ENCODE results near the gene RPS4Y1. TPM values are rescaled to one million over a fixed set of nuclear protein-coding genes. Genes with fewer than 3 reads are reported as not detected.

The RPS4Y1 gene
- total RNA-seq, 2 donors from 2014 or later, result 249 to 332 TPM

DNA sequence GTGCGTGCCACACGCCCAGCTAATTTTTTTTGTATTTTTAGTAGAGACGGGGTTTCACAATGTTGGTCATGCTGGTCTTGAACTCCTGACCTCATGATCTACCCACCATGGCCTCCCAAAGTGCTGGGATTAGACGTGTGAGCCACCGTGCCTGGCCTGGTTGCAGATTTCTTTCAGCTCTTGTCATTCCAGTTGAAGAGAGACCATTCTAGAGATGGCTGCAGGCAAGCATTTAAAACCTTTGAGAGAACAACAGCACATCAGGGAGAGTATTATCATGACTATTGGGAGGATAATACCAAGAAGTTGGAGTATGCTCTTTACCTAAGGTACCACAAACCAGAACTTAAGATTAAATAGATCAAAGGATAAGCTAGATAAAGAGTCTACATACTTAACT, 12.9 kb upstream of the RPS4Y1 start:
- 80% methylated on average over 5 of the region's 5 CpGs for WGBS
- TF ChIP-seq POLR2A (IDR thresholded peaks at IDR 0.05) (no peak), POLR2AphosphoS5 (IDR thresholded peaks at IDR 0.05) (no peak)
- TF ChIP-seq, protein P1, sequence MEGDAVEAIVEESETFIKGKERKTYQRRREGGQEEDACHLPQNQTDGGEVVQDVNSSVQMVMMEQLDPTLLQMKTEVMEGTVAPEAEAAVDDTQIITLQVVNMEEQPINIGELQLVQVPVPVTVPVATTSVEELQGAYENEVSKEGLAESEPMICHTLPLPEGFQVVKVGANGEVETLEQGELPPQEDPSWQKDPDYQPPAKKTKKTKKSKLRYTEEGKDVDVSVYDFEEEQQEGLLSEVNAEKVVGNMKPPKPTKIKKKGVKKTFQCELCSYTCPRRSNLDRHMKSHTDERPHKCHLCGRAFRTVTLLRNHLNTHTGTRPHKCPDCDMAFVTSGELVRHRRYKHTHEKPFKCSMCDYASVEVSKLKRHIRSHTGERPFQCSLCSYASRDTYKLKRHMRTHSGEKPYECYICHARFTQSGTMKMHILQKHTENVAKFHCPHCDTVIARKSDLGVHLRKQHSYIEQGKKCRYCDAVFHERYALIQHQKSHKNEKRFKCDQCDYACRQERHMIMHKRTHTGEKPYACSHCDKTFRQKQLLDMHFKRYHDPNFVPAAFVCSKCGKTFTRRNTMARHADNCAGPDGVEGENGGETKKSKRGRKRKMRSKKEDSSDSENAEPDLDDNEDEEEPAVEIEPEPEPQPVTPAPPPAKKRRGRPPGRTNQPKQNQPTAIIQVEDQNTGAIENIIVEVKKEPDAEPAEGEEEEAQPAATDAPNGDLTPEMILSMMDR (IDR thresholded peaks at IDR 0.05), result no peak
- intact Hi-C loops (cut with DNase I), result no loop called here

DNA sequence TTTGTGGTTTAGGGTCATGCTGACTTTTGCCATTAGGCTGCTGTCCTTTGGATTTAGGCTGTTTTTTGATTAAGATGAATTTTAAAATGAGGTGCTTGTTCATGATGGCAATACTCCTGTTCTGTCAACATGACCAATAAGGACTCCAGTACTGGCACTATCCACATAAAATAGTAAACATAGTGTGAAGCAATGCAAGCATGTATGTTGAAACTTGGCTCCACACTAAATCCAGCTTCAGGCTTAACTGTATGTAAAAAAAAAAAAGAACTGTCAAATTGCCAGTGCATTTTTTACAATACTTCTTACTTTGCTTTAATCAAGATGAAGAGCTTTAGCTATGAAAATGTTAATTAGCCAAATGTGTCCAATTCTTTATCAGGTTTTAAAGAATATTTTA, 6.2 kb upstream of the RPS4Y1 start:
- H3K4me1 ChIP-seq (replicated peaks), result no peaks in the 10 kb centered on the region
- intact Hi-C loops (cut with DNase I), result no loop called here
- TF ChIP-seq, protein P1 (IDR thresholded peaks at IDR 0.05), result no peak
- no peak for TF ChIP-seq POLR2A (IDR thresholded peaks at IDR 0.05)
- no peaks in the 10 kb centered on the region for H3K9me3 ChIP-seq
- no peaks in the 10 kb centered on the region for H3K27me3 ChIP-seq (replicated peaks; ENCODE audit: insufficient read depth)
- no peak overlapping the region for H3K4me3 ChIP-seq
- no peak overlapping the region for H3K27ac ChIP-seq
- no peak for DNase-seq (ENCODE audit: low spot score)
- no peaks in the 10 kb centered on the region for H3K36me3 ChIP-seq

More for the DNA sequence above, 12.9 kb upstream of the RPS4Y1 start:
- no peaks in the 10 kb centered on the region for H3K4me1 ChIP-seq (replicated peaks)
- no peaks in the 10 kb centered on the region for H3K9me3 ChIP-seq
- no peak overlapping the region for H3K27ac ChIP-seq
- no peak overlapping the region for H3K4me3 ChIP-seq
- H3K27me3 ChIP-seq (replicated peaks; ENCODE audit: insufficient read depth), result no peaks in the 10 kb centered on the region
- DNase-seq (ENCODE audit: low spot score), result no peak
- H3K36me3 ChIP-seq, result no peaks in the 10 kb centered on the region

DNA sequence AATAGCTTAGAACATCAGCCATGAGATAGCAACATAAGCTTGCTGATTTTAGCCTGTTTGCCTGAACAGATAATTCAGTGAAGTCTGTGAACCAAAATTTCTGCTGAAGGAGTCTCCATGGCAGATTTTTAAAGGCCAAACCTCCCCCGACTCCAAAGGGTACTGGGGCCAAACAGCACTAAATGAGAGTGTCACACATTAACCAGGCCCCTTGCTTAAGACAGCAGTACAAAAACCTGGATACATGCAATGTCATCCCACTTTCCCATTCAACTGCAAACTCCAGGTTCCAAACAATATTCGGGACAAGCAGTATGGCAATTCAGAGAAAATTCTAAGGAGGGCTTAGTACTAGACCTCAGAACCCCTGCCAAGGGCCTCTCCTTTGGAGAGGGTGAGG, 4.3 kb upstream of the RPS4Y1 start:
- no peaks in the 10 kb centered on the region for H3K36me3 ChIP-seq
- no peaks in the 10 kb centered on the region for H3K9me3 ChIP-seq
- no peak for TF ChIP-seq POLR2A (IDR thresholded peaks at IDR 0.05)
- TF ChIP-seq POLR2AphosphoS5 (IDR thresholded peaks at IDR 0.05), result no peak
- TF ChIP-seq, protein P1 (IDR thresholded peaks at IDR 0.05), result no peak
- WGBS, result 40% methylated on average over 1 of the region's 2 CpGs
- H3K4me3 ChIP-seq, result no peak overlapping the region
- no peaks in the 10 kb centered on the region for H3K27me3 ChIP-seq (replicated peaks; ENCODE audit: insufficient read depth)
- no peak for DNase-seq (ENCODE audit: low spot score)
- H3K27ac ChIP-seq, result no peak overlapping the region
- H3K4me1 ChIP-seq (replicated peaks), result no peaks in the 10 kb centered on the region
- intact Hi-C loops (cut with DNase I), result no loop called here

DNA sequence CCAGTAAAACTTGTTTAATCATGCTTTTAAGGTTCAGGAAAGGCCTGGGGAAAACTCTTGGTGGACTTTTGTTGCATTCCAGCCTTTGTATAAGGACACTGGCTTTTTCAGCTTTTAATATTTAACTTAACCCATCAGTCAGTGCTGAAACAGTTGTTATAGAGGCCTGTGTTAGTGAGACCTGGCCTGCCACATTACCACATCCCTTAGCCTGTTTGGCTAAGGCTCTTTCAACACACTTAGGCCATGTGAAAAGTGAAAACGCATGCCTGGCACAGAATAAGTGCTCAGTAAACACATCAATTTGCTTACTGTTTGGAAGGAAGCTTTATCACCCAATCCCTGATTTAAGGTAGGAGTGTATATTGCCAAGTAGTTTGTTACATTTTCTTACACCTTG, 3.5 kb upstream of the RPS4Y1 start:
- no peaks in the 10 kb centered on the region for H3K9me3 ChIP-seq
- DNase-seq (ENCODE audit: low spot score), result no peak
- intact Hi-C loops (cut with DNase I), result no loop called here
- no peak overlapping the region for H3K27ac ChIP-seq
- H3K4me1 ChIP-seq (replicated peaks), result no peaks in the 10 kb centered on the region
- H3K4me3 ChIP-seq, result no peak overlapping the region
- TF ChIP-seq POLR2A (IDR thresholded peaks at IDR 0.05) (no peak), POLR2AphosphoS5 (IDR thresholded peaks at IDR 0.05) (no peak)
- TF ChIP-seq, protein P1 (IDR thresholded peaks at IDR 0.05), result no peak
- 46% methylated on average over 1 of the region's 1 CpG for WGBS
- no peaks in the 10 kb centered on the region for H3K36me3 ChIP-seq
- H3K27me3 ChIP-seq (replicated peaks; ENCODE audit: insufficient read depth), result no peaks in the 10 kb centered on the region

DNA sequence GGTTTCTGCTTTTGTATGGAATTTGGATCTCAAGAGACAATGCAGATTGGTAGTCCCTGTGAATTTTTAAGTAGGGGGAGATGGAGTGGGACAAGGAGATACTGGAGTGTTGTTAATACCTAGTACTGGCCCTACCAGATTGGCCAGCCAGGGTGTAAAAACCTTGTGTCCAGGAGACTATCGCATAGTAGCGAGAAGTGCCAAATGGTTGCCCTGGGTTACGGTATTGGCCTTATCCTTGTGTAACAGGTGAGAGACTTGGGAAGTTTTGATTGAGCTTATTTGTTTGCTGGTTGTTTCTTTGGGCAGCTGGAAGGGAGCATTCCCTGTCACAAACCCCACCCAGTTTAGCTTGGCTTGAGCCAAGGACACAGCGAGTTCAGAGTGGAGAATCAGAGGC, 5.4 kb downstream of the RPS4Y1 start:
- no peaks in the 10 kb centered on the region for H3K36me3 ChIP-seq

More for the DNA sequence above, 5.4 kb downstream of the RPS4Y1 start:
- WGBS, result 81% methylated on average over 4 of the region's 4 CpGs
- TF ChIP-seq, protein P1 (IDR thresholded peaks at IDR 0.05), result no peak
- intact Hi-C loops (cut with DNase I), result loop anchor here (10.0 kb wide), 1 partner anchor 88 kb away; the partner anchor contains the start of gene ZFY
- no peaks in the 10 kb centered on the region for H3K27me3 ChIP-seq (replicated peaks; ENCODE audit: insufficient read depth)
- no peak for DNase-seq (ENCODE audit: low spot score)
- no peak overlapping the region for H3K27ac ChIP-seq
- H3K9me3 ChIP-seq, result no peaks in the 10 kb centered on the region
- no peak overlapping the region for H3K4me3 ChIP-seq
- no peaks in the 10 kb centered on the region for H3K4me1 ChIP-seq (replicated peaks)

Data from prostate gland (tissue), 2 donors.